H9 (cell line): ENCODE data around the gene CFAP97. TPM values are rescaled to one million over a fixed set of nuclear protein-coding genes. Genes with fewer than 3 reads are reported as not detected.

Source experiments
- DNase-seq: peaks from one replicate; pipeline ENCODE4 v3.0.0-alpha.2; 2017
- H2AFZ ChIP-seq: one replicate; pipeline ENCODE4 v1.6.1; 2013; ENCODE audit warnings: mild to moderate bottlenecking, low read length, control low read depth, moderate library complexity
- H2AK5ac ChIP-seq: 2 replicates; pipeline ENCODE4 v1.6.1; 2013; ENCODE audit warnings: low read length, control low read depth, mixed read lengths; ENCODE audit not compliant: insufficient read length
- H2BK120ac ChIP-seq: one replicate; pipeline ENCODE4 v1.6.1; 2013; ENCODE audit warnings: low read depth, mild to moderate bottlenecking, low read length, control low read depth, inconsistent platforms; ENCODE audit not compliant: poor library complexity, severe bottlenecking
- H2BK12ac ChIP-seq: 2 replicates; pipeline ENCODE4 v1.6.1; 2013; ENCODE audit warnings: low read length, control low read depth, mixed read lengths, low read depth; ENCODE audit not compliant: insufficient read length
- H2BK15ac ChIP-seq: 2 replicates; pipeline ENCODE4 v1.6.1; 2013; ENCODE audit warnings: low read depth, low read length, control low read depth
- H2BK20ac ChIP-seq: one replicate; pipeline ENCODE4 v1.6.1; 2013; ENCODE audit warnings: low read depth, mild to moderate bottlenecking, low read length, control low read depth, inconsistent platforms; ENCODE audit not compliant: poor library complexity, severe bottlenecking
- H2BK5ac ChIP-seq: 2 replicates; pipeline ENCODE4 v1.6.1; 2013; ENCODE audit warnings: low read length, control low read depth, mixed read lengths; ENCODE audit not compliant: insufficient read length
- H3K14ac ChIP-seq: 2 replicates; pipeline ENCODE4 v1.6.1; 2013; ENCODE audit warnings: low read length, control low read depth; ENCODE audit not compliant: insufficient read depth
- H3K18ac ChIP-seq: 2 replicates; pipeline ENCODE4 v1.6.1; 2013; ENCODE audit warnings: low read depth, mild to moderate bottlenecking, mixed read lengths, low read length, control low read depth; ENCODE audit not compliant: insufficient read length
- H3K23ac ChIP-seq: 2 replicates; pipeline ENCODE4 v1.6.1; 2013; ENCODE audit warnings: low read length, control low read depth, mixed read lengths, low read depth; ENCODE audit not compliant: insufficient read length
- H3K23me2 ChIP-seq: 2 replicates; pipeline ENCODE4 v1.6.1; 2013; ENCODE audit warnings: low read depth, mild to moderate bottlenecking, mixed read lengths, low read length, control low read depth; ENCODE audit not compliant: insufficient read length, poor library complexity, severe bottlenecking
- H3K27ac ChIP-seq: 2 replicates; pipeline ENCODE4 v1.5.1; 2013; ENCODE audit warnings: low read length, control low read depth, mixed read lengths, low read depth; ENCODE audit not compliant: insufficient read length
- H3K27me3 ChIP-seq: 2 replicates; pipeline ENCODE4 v1.6.1; 2013; ENCODE audit warnings: low read length, control low read depth, inconsistent platforms; ENCODE audit not compliant: insufficient read depth
- H3K4ac ChIP-seq: 2 replicates; pipeline ENCODE4 v1.6.1; 2013; ENCODE audit warnings: low read depth, mild to moderate bottlenecking, control low read depth, inconsistent platforms, low read length, moderate library complexity
- H3K4me1 ChIP-seq: 2 replicates; pipeline ENCODE4 v1.6.1; 2013; ENCODE audit warnings: low read length, control low read depth, inconsistent platforms; ENCODE audit not compliant: insufficient read depth
- H3K4me2 ChIP-seq: 2 replicates; pipeline ENCODE4 v1.6.1; 2013; ENCODE audit warnings: low read length, control low read depth, mixed read lengths; ENCODE audit not compliant: insufficient read length, insufficient read depth
- H3K56ac ChIP-seq: 2 replicates; pipeline ENCODE4 v1.6.1; 2013; ENCODE audit warnings: low read depth, mild to moderate bottlenecking, mixed read lengths, low read length, control low read depth; ENCODE audit not compliant: insufficient read length
- H3K79me1 ChIP-seq: 2 replicates; pipeline ENCODE4 v1.6.1; 2013; ENCODE audit warnings: low read depth, mild to moderate bottlenecking, moderate library complexity, low read length, control low read depth, inconsistent platforms; ENCODE audit not compliant: insufficient read depth, poor library complexity, severe bottlenecking
- H3K79me2 ChIP-seq: 2 replicates; pipeline ENCODE4 v1.6.1; 2013; ENCODE audit warnings: low read length, control low read depth, inconsistent platforms; ENCODE audit not compliant: insufficient read depth
- H3K9ac ChIP-seq: 2 replicates; pipeline ENCODE4 v1.6.1; 2013; ENCODE audit warnings: low read length, control low read depth, mixed read lengths; ENCODE audit not compliant: insufficient read length; ENCODE audit errors: extremely low read depth
- H3K9me3 ChIP-seq: one replicate; pipeline ENCODE4 v1.6.1; 2013; ENCODE audit warnings: low read depth, low read length, inconsistent platforms; ENCODE audit not compliant: control insufficient read depth
- H3T11ph ChIP-seq: one replicate; pipeline ENCODE4 v1.6.1; 2013; ENCODE audit warnings: mild to moderate bottlenecking, low read length, control low read depth, inconsistent platforms
- H4K20me1 ChIP-seq: one replicate; pipeline ENCODE4 v1.6.1; 2013; ENCODE audit not compliant: control insufficient read depth, insufficient read length, insufficient read depth
- H4K5ac ChIP-seq: 2 replicates; pipeline ENCODE4 v1.6.1; 2013; ENCODE audit warnings: low read depth, mild to moderate bottlenecking, mixed read lengths, low read length, control low read depth; ENCODE audit not compliant: insufficient read length
- H4K8ac ChIP-seq: replicated peaks from 2 replicates; pipeline ENCODE4 v1.6.1; 2013; ENCODE audit warnings: low read length, control low read depth, mixed read lengths, low read depth; ENCODE audit not compliant: insufficient read length
- H4K91ac ChIP-seq: 2 replicates; pipeline ENCODE4 v1.6.1; 2013; ENCODE audit warnings: low read depth, mild to moderate bottlenecking, moderate library complexity, mixed read lengths, low read length, control low read depth; ENCODE audit not compliant: insufficient read length
- H3K27ac Mint-ChIP-seq, 3 experiments: 2 replicates in 2 of 3; 3 replicates in 1 of 3; pipeline ENCODE4 v1.8.0; 2020 to 2021; ENCODE audit warnings: mixed read lengths in 3 of 3, mild to moderate bottlenecking in 1 of 3, moderate library complexity in 1 of 3
- H3K27me3 Mint-ChIP-seq: 2 replicates; pipeline ENCODE4 v1.8.0; 2021; ENCODE audit warnings: low read depth, mild to moderate bottlenecking, moderate library complexity, mixed read lengths
- H3K36me3 Mint-ChIP-seq, 3 experiments: 2 replicates in 2 of 3; 3 replicates in 1 of 3; pipeline ENCODE4 v1.8.0; 2020 to 2021; ENCODE audit warnings: low read depth in 3 of 3, mixed read lengths in 3 of 3; ENCODE audit not compliant: insufficient read depth in 1 of 3
- H3K4me1 Mint-ChIP-seq, 2 experiments: 2 replicates each; pipeline ENCODE4 v1.8.0; 2020; ENCODE audit warnings: mixed read lengths in 2 of 2
- H3K4me3 Mint-ChIP-seq, 2 experiments: 2 replicates in 1 of 2; 3 replicates in 1 of 2; pipeline ENCODE4 v1.8.0; 2020 to 2021; ENCODE audit warnings: mild to moderate bottlenecking in 2 of 2, mixed read lengths in 2 of 2, moderate library complexity in 1 of 2
- H3K9me3 Mint-ChIP-seq, 2 experiments: 2 replicates in 1 of 2; 3 replicates in 1 of 2; pipeline ENCODE4 v1.8.0; 2020; ENCODE audit warnings: mild to moderate bottlenecking in 2 of 2, mixed read lengths in 2 of 2, moderate library complexity in 1 of 2
- CTCF ChIP-seq: fragments of 200-600 bp; sonication (generic); conservative IDR thresholded peaks from 3 replicates; pipeline ENCODE4 v1.8.0; 2021; ENCODE audit warnings: antibody characterized with exemption, mild to moderate bottlenecking
- WGBS: extraction: QIAGEN DNeasy Blood & Tissue Kit; methylation state at CpG from one replicate; pipeline ENCODE4 v1.1.7; 2013; ENCODE audit warnings: missing lambda C conversion rate, low lambda C conversion rate, mixed read lengths; ENCODE audit not compliant: insufficient read length; ENCODE audit errors: extremely low coverage; 5-methylcytosine and 5-hydroxymethylcytosine counted together
- total RNA-seq: library from RNA; stranded (reverse); gene quantifications from 2 replicates; pipeline ENCODE4 v1.2.1, GENCODE V29; 2021

Gene CFAP97
- total RNA-seq, 1 experiment from 2014 or later, result 39.3 TPM

DNA sequence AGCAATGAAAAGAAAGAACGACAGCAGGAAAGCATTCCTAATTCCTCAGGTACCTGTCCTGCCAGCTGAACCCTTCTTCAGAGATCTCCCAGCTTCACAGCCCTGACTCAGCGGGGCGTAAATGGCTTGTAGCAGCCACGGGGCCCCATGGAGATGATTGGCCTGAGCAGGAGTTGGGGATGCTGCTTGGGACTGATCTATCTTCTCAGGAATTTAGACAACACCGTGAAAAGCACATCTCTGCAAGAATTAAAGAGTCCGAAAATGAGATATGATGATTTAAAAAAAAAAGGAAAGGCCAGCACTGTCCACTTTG is 83.2 kb downstream of the CFAP97 start:
- no peak overlapping the region for H2AK5ac ChIP-seq
- no peak overlapping the region for H2BK20ac ChIP-seq
- no peak overlapping the region for H4K91ac ChIP-seq
- no CpG with 5 or more reads among the region's 6 CpGs for WGBS
- no peak overlapping the region for H4K8ac ChIP-seq
- no peak overlapping the region for H3K27ac ChIP-seq
- no peak overlapping the region for H3K4me3 Mint-ChIP-seq
- H3K4me2 ChIP-seq, result no peak overlapping the region
- H3K9me3 ChIP-seq, result no peaks in the 10 kb centered on the region
- no peak overlapping the region for H4K5ac ChIP-seq
- no peak overlapping the region for H3K9ac ChIP-seq
- H3K23me2 ChIP-seq, result no peaks in the 10 kb centered on the region
- no peak overlapping the region for H3K18ac ChIP-seq
- H2BK15ac ChIP-seq, result no peak overlapping the region
- DNase-seq, result no peak
- peaks cover 7% of the 10 kb centered on the region; the same call in 1 of the 2 replicates for H3K4me1 ChIP-seq
- no peaks in the 10 kb centered on the region for H3K79me2 ChIP-seq
- no peak overlapping the region for H3T11ph ChIP-seq
- no peaks in the 10 kb centered on the region; a peak in 1 of 7 replicates for H3K36me3 Mint-ChIP-seq
- H3K9me3 Mint-ChIP-seq, result no peaks in the 10 kb centered on the region
- H3K27me3 ChIP-seq, result no peaks in the 10 kb centered on the region
- H2AFZ ChIP-seq, result no peak overlapping the region
- peaks cover 32 to 36% of the 10 kb centered on the region in 2 experiments for H3K4me1 Mint-ChIP-seq
- no peak overlapping the region for H3K56ac ChIP-seq
- no peak overlapping the region for H2BK12ac ChIP-seq
- no peaks in the 10 kb centered on the region for H4K20me1 ChIP-seq
- H3K4ac ChIP-seq, result no peak overlapping the region
- no peaks in the 10 kb centered on the region; the same call in 1 of the 2 replicates for H3K27me3 Mint-ChIP-seq
- no peak overlapping the region for H3K23ac ChIP-seq
- peak overlapping the region in 2 of 3 experiments; percentile 48 to 49; a peak in 4 of 7 replicates for H3K27ac Mint-ChIP-seq
- no peak overlapping the region for H2BK5ac ChIP-seq
- H2BK120ac ChIP-seq, result no peak overlapping the region
- TF ChIP-seq CTCF, result no peak
- H3K79me1 ChIP-seq, result no peaks in the 10 kb centered on the region
- no peak overlapping the region for H3K14ac ChIP-seq
